Middle frontal gyrus (tissue), 1 donor: ENCODE measurements around the gene NRP2.

ENCODE experiments used
- DNase-seq: peaks from one replicate; pipeline ENCODE4 v3.0.0-alpha.2; 2015; ENCODE audit warnings: low spot score; ENCODE audit errors: extremely low spot score

The NRP2 gene

DNA sequence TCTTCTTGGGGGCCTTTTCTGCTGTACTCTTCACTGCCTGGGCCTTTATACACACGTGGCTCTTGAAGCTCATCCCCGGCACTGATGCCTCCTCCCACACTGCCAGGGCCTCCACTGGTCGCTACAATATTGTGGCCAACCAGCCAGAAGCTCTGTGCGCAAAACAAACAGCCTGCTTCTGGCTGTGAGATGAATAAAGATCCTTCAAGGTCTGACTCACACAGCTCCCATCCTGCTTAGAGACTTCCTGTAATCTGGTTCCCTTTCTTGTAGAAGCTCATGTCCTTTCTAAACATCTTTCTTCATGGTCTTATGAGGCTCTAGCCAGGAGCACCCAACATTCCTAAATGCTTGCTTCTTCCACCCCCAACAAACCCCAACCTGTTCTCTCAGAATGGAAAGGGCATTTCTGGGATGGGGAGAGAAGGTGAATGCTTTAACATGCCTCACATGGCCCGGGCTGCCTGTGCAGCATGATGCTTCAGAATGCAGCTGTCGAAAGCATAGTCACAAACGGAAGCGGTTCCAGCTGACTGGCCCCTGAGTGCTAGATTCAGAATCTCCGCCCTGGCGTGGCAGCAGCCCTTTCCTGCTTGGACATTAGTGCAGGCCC, 24.6 kb downstream of the NRP2 start:
- DNase-seq = no peak

DNA sequence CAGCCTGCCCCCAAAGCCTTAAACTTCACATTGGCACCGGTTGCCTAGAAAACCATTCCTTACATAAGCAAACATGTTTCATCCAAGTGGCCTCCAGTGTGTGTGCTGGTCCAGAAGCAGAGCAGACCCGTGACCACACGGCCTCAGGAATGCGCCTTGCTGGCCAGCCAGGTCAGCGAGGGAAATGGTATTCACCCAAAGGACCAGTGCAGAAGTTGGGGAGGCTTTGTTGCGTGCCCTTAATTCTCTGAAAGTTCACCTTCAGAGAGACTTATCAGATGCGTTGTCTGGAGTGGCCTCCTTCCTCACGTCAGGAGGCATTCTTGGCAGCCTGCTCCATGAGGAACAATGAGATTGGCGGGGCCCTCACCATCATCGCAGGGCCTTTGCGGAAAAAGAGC, 25.9 kb downstream of the NRP2 start:
- DNase-seq = no peak

DNA sequence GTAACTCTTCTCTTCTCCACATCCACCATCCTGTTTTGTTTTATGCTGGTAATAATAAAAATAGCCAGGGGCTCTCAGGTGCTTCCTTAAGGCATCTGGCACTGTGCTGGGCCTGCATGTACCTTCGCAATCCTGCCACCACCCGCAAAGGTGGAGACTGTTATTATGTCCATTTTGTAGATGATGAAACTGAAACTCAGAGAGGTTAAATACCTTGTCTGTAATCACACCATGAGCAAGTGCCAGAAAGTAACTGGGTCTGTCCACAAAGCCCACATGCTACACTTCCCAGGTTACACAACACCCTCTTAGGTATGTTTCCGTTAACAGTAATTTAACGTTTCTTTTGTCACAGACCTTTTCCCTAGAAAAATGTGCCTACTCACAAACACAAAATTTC, 27.0 kb downstream of the NRP2 start:
- DNase-seq = no peak

DNA sequence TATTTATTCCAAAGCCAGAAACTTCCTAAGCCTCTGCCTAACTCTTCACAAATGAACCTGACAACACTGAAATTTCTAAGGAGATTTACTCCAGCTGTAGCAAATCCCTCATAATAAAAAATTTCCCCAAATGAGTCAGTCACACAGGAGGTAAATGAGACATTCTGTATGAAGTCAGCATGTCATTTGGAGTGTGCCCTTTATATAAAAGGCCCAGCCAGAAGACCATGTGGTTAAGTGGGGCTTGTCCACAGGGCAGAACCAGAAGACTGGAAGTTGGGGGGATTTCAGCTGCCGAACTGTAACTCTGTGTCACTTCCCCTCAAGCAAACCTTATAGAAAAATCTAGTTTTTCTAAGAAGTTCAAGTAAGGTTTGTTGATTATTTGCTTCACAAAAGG, 30.2 kb downstream of the NRP2 start:
- no peak for DNase-seq

DNA sequence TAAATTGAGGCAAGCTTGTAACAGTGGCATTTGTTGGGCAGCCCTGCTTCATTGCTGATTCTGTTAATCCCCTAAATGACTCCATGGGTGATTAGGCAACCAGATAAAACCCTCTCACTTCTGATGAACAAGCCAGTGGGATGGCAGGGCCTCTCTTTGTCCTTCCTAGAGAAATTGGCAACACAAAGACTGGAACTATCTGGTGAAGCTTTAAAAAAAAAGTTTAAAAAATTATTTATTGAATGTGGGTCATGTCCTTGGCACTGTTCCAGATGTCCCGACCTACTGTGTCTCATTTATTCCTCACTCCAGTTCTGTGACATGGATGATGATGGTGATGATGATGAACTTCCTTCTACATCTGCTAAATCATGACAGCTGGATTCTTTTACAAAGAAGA, 30.8 kb downstream of the NRP2 start:
- no peak for DNase-seq

DNA sequence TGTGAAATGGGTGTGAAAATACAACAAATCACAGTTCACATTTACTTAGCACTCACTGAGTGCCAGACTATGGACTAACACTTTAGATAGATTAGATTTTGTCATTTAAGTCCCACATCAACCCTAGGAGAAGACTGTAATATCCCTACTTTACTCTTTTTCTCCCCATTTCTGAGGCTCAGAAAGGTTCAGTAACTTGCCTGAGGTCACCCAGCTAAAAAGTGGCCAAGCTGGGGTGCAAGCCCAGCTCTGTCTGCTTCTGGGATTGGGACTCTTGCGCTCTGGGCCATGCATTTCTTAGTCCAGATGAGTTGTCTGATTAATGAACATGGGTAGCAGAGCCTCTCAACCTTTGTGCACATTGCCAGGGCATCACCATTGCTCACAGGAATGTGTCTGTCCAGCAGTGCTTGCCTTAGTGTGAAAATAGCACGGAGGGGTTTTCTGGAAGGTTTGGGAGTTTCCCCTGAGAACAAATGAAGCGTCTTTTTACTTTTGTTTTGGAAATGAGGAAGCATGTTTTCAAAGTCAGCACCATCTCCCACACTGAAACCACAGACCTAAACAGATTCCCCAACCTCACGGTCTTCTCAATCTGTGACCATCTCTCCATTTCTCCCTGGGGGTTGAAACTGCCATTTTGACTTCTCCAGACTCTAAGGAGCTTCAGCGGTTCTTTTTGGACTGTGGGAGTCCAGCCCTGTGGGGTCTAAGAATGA, 31.9 kb downstream of the NRP2 start:
- DNase-seq = no peak

DNA sequence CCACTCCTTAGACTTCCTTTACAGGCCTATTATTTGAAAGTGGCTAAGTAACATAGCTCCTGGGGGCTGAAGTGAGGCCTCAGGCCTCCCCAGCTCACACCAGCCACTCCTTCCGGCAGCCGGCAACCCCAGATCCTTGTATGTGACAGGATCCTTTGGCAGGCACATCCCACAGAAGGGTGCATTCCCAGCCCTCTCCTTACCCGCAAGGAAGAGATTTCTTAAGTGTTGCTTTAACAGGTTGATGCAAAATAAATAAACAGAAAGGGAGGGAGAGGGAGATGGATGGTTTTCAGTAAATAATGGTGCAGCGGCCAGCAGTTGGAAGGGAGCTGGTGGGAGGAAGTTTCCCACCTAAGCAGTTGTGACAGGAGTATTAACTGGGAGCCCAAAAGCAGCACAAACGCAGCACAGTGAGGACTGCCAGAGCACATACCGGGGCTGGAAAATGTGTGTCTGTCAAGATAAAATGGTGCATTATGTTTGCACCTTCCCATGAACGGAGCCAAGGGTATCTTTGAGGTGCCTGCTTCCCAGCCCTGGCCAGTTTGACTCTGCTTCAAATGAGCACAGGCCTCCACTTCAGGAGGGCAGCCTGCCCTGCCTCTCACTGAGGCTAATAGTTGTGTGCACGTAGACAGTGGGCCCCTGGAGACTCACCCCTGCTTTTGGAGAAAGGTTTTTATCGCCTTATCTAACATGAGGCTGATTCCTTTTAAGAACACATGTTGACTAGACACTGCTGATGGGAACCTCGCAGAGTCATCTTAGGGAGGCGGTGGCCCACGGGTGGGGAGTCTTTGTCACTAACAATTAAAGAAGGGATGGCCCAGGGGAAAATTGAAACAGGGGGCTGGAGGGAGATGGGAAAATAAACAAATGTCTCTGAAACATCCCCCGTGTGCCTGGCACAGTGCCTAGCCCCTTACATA, 32.8 kb downstream of the NRP2 start:
- no peak for DNase-seq

DNA sequence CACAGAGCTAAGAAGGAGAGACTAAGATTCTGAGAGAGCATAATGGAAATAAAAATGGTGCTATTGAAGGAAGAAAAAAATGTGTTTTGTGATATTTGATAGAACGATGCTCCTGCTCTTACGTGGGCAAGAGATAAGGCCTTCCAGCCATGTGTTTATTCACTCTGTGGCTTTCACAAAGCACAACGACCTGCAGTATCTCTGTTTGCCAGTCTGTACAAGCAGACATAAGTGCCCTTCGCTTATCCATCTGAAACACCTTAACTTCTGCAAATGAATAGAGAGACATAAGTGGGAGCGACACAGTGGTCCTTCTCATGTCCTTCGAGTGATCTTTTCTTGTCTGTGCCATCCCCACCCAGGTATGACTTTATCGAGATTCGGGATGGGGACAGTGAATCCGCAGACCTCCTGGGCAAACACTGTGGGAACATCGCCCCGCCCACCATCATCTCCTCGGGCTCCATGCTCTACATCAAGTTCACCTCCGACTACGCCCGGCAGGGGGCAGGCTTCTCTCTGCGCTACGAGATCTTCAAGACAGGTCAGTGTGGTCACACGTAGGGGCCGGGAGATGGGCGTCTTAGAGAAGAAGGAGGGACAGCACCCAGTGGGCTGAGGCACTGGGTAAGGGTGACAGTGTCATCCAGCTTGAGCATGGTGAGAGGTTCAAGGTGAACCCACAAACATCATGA, 33.7 kb downstream of the NRP2 start:
- DNase-seq = no peak

DNA sequence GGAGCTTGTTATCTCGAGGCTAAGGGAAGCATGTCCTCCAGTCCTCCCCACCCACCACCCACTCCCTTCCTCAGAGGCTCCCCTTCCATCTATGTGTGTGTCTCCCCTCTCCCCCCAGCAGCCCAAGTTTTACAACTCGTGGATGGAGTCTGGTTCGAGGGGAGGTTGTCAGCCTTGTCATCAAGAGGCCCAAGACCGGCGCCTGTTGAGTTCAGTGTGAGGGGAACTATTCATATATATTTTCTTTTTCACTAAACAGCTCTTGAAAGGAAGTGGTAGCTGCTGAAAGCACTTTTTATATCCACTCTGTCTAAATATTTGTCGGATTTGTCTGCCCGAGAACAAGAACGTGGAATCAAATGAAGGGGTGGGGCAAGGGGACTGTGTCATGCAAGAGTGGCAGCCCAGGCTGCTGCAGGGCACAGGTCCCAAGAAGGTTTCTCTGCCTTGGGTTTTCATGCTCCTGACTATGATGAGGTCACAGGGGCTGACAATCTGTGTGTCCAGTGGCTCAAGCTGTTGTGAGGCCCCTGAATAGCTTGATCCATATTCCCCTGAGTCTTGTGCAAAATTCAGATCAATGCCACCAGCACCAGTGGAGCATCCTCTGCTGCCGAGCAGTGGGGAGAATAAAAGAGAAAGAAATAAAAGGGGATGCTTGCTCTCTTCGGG, 35.0 kb downstream of the NRP2 start:
- no peak for DNase-seq

DNA sequence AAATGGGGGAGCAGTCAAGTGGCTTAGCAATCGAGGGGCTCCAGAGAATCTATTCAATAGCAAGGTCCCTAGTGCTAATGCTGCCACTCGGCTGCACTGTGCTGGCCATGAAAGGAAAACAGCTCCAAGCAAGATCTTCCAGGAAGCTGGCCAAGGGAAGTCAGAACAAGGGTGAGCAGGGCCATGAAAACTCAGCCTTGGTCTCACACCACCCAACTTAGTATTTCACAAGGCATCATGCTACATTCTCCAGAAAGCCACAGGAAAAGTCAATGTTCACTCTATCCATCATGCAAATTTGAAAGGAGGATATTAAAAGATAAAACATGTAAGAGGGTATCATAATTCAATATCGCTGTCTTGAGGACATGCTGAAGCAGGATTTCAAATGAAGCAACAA, 35.7 kb downstream of the NRP2 start:
- DNase-seq = no peak

DNA sequence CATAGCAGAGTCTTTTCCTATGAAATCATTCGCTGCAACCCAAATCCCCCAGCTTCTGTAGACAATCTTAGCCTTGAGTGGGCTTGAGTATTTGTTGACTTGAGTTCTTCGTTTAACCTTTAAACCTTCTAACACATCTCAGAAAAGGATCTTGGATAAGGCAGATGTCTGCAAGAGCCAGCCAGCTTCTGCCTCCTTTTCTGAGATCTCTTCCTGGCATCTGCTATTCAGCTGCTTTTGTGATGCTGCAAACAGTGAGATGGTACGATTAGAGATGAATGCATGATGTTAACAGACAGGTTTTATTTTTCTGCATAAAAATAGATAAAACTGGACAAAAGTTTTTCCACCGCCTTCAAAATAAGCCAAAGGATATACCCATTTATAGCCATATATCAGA, 37.5 kb downstream of the NRP2 start:
- DNase-seq = no peak

DNA sequence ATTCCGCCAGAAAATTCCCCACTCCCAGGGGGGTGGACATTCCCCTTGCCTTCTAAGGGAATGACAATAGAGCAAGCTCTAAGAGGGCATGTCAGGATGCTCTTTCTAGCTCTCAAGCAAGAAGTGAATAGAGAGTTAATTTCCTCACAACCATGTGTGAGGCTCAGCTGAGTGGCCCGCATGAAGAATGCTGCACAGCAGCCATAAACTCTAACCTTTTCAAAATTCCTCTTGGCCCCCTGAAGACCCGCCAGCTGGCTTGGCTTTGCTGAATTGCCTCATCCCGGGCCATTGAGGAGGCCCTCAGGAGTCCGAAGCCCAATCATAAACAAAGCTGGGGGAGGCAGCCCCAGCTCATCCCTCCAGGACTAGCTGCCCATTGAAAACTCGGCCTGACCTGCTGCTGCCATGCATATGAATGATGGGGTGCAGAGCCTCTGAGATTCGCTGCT, 38.2 kb downstream of the NRP2 start:
- no peak for DNase-seq

DNA sequence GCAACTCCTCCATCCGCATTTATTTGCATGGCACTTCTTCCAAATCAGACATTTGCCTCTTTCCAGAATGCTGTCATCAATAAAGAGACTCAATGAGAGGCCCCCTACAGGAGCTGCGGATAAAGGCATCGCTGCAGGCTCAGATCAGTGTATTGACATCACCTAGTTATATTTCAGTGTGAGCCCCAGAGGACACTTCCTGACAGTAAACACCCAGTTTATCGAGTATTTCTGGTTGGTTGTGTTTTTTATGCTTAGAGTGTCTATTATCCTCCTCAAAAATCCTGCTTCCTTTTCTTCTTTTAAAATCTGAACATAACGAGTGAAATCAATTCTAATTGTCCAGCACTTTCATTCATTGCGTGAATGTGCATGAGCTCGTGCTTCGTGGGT, 38.8 kb downstream of the NRP2 start:
- DNase-seq = no peak

DNA sequence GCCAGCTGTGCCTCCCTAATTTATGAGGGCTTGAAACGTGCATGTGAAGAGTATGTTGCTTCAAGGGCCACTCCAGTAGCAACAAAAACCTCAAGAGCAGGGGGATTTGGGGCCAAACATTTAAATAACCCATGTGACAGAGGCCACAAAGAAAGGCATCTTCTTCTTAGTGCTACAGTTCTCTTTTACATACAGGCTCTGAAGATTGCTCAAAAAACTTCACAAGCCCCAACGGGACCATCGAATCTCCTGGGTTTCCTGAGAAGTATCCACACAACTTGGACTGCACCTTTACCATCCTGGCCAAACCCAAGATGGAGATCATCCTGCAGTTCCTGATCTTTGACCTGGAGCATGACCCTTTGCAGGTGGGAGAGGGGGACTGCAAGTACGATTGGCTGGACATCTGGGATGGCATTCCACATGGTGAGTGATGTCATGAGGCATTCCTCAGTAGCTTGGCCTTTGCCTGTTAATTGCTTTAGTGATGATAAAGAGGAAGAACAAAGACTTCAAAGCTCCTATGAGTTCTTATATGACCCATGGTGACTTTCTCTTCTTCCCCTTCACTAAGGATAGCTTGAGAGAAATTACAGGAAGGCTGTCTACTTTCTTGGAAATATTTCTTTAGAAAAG, 40.1 kb downstream of the NRP2 start:
- DNase-seq = no peak

DNA sequence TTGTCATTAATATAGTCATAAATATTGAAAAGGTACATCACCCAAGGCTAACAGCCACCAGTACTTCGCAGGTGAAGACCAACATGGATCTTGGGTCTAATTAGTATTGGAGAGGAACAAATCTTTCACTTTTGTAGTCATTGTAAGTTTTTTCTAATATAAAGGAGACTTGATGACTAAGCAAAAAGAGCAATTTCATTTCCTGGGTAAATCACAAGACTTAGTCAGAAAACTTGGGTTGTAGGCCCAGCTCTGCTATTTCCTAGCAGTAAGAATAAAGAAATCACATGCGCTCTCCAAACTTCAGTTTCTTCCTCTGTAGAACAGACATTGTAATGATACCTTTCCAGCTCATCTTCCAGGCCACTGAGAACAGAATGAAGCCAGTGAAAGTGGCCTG, 40.9 kb downstream of the NRP2 start:
- no peak for DNase-seq

DNA sequence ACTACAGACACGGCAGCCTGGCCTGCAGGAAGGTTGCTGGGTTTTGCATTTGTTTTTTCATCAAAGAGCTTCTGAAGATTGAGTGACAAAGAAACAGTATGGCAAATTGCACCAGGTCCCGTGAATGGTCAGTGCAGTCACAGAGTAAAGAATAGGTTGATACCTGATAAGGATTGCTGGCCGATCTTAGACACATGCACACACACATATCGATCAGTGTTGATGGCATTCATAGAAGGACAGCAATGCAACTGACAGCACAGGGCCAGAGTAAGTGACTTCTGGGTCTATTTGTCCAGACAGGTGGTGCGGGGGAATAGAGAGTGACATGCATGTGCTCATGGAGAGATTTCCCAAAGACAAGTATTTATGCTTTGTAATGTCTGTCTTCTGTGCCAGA, 42.8 kb downstream of the NRP2 start:
- DNase-seq = no peak

DNA sequence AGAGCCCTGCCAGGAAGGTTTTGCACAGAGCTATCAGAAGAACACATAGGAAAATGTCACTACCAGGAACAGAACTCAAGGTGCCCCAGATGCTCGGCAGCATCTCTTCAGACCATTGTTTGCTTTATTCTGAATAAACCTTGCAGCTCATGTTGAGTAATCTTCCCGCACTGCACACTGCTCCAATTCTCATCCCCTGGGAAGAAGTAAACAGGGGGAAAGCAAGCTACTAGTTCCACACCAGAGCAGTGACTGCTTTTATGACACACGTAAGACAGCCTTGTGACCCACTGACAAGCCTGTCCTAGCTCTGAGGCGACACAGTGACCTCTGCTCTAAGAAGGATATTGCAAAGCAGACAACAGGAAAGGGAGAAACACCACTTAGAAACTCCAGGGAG, 44.2 kb downstream of the NRP2 start:
- DNase-seq = no peak

DNA sequence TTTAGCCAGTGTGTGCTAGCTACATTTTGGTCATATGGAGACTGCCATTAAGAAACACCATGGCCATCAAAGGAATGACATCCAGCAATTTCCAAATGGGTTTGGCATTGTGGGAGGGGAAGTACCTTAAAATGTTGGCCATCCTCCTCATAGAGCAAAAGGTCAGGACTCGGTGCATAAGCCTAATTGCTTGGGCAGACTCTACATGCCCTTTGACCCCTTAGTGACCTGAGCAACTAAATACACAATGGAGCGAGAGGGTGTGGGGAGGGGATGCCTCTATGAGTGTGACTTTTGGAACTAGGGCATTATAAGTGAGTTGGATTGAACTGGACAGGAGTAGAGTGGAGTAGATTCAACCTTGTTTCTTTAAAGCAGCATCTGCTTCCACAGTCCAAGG, 44.9 kb downstream of the NRP2 start:
- DNase-seq = no peak

DNA sequence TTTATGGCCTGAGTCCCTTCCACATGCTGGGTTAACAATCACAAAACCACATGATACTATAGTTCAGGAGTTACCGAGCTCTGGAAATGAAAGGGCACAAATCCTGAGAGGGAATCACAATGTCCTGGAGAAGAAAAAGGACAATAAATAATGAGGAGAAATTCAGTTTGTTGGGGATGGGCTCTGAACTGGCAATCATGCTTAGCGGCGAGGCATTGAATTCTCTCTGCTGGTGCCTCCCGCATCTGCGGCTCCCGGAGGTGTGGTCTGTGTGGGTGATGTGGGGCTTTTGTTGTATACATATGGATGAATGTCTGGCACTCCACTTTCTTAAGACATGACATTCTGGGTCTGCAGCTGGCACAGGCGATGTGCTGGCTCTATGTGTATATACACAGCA, 46.1 kb downstream of the NRP2 start:
- no peak for DNase-seq

DNA sequence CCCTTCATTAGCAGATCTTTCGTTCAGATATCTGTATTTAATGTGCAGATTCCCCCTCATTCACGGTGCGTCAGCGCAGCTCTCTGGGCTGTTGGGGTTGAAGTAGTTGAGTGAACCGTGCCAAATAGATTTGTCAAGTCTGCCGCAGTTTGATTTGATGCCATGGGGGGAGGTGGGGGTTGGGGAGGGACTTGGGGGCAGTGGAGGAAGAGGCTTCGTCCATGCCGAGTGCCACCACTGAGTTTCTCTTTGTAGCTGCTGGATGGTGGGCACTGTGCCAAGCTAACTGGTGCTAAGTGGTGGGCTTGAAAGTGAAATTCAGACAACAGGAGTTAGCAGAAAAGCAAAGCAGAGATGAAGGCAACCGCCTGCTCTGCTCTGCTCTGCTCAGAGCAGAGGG, 47.9 kb downstream of the NRP2 start:
- no peak for DNase-seq
